ENCODE results near the gene MAGEA3.
"Not testable (repeated sequence)": the region's sequence is repeated elsewhere in the genome, so short reads cannot be mapped to it uniquely, and the experiment has no call there.

The MAGEA3 gene, protein sequence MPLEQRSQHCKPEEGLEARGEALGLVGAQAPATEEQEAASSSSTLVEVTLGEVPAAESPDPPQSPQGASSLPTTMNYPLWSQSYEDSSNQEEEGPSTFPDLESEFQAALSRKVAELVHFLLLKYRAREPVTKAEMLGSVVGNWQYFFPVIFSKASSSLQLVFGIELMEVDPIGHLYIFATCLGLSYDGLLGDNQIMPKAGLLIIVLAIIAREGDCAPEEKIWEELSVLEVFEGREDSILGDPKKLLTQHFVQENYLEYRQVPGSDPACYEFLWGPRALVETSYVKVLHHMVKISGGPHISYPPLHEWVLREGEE

DNA sequence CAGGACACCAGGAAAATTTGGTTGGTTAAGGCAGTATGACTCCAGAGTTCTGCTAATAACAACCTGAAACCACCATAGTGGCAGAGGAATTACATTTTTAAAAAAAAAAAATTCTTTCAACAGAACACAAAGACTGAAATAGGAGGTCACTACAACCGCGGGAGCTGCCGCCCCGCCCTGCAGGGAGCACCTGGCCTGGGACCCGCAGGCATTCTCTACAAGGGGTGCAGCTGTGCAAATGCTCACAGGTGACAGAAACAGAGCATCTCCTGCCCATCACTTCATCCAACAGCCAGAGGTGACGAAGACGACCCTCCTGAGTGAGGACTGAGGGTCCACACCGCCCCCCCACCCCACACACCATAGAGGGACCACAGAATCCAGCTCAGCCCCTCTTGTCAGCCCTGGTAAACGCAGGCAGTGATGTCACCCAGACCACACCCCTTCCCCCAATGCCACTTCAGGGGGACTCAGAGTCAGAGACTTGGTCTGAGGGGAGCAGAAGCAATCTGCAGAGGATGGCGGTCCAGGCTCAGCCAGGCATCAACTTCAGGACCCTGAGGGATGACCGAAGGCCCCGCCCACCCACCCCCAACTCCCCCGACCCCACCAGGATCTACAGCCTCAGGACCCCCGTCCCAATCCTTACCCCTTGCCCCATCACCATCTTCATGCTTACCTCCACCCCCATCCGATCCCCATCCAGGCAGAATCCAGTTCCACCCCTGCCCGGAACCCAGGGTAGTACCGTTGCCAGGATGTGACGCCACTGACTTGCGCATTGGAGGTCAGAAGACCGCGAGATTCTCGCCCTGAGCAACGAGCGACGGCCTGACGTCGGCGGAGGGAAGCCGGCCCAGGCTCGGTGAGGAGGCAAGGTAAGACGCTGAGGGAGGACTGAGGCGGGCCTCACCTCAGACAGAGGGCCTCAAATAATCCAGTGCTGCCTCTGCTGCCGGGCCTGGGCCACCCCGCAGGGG is at the start of gene MAGEA3:
MAGEA3 (plus strand) TSS at position 843 of the 980 bp plus-strand sequence. CDS start 2,039 bp downstream, outside the sequence.
- not testable (repeated sequence) for DNase-seq (ENCODE audit: low spot score)

DNA sequence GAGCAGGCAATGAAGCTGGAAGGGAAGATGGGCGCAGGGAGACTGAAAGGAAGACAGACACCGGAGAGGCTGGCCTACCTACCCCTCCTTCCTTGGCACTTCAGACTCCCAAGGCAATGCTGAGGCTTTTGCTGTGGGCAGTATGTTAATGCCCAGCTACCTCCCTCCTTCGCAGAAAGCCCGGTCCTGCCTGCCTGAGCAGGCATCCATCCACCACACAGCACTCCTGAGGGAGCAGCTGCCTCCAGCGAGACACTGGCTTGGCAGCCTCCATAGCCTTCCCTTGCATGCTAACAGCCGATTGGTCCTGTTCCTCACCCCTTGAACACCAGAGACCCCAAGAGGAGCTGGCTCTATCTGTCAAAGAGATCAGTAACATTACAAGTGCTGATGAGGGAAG is 46.5 kb upstream of the MAGEA3 start:
- no peak for DNase-seq (ENCODE audit: low spot score)

DNA sequence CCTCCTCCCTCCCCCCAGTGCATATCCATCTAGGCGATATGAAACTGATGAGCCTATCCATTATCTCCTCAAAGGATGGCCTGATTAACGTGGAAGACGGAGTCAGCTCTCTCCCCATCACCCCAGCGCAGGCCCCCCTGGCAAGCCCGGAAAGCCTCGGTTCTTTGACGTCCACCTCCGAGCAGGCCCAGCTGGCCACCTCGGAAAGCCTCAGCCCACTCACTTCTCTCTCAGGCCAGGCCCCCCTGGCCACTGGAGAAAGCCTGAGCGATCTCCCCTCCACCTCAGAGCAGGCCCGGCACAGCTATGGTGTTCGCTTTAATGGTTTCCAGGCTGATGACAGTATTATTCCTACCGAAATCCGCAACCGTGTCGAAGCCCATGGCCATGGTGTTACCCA is 46.1 kb upstream of the MAGEA3 start:
- DNase-seq (ENCODE audit: low spot score): no peak

DNA sequence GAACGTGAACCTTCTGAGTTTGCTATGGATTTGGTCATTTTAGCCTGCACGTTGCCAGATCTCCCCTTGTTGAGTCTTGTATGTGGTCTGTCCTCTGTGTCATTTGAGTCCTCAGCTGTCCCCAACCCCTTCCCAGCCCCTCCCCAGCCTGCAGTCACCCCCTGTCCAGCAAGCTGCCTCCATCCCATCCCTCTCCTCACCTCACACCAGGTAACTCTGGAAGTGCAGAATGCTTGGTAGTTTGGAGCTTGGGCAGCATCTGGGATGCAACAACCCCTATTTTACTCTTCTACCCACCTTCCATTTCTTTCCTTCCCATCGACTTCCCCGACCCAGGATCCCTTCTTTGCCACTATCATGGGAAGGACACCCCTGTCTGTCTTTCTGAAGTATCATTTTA is 42.5 kb upstream of the MAGEA3 start:
- no peak for DNase-seq (ENCODE audit: low spot score)

DNA sequence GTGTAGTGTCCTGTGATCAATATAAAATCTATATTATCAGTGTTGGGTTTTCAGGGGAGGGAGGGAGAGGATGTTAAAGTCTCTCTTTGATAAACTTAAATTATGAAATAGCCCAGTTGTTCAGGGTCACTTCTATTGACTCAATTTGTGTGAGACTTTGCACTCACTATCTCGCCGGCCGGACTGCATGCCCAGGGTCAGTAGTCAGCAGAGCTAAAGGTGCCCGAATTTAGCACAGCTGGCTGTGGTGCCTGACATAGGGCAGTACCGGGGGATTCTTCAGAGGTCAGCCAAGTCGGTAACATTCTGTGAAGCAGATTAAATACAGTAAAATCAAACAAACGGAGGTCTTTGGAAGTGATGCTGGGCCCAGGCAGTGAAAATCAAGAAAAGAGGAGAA is 41.7 kb upstream of the MAGEA3 start:
- DNase-seq (ENCODE audit: low spot score): no peak

DNA sequence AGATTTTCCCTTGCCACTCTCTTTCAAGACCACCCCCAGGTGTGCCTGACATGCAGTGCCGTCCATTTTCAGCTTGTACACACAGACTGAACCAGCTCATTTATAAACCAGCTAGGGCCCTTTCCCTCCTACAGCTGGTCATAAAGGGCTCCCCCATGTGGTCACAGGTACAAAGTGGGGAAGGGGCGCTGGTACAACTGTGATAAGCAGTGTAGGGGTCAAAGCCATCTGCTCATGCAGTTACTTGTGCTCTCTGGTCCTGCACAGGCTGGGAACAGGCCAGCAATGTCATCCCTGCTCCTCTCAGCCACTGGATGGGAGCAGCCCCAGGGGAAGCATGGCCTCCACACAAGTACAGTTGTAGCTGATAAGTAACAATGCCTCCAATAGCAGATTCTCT is 40.3 kb upstream of the MAGEA3 start:
- no peak for DNase-seq (ENCODE audit: low spot score)

DNA sequence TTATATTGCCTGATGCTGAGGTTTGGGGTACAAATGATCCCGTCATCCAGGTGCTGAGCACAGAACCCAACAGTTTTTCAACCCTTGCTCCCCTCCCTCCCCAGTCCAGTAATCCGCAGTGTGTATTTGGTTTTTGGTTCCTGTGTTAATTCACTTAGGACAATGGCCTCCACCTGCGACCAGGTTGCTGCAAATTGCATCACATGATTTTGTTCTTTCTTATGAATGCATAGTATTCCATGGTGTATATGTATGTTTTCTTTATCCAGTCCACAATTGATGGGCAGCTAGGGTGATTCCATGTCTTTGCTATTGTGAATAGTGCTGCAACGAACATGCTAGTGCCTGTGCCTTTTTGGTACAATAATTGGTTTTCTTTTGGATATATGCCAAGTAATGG is 35.5 kb upstream of the MAGEA3 start:
- DNase-seq (ENCODE audit: low spot score): no peak

DNA sequence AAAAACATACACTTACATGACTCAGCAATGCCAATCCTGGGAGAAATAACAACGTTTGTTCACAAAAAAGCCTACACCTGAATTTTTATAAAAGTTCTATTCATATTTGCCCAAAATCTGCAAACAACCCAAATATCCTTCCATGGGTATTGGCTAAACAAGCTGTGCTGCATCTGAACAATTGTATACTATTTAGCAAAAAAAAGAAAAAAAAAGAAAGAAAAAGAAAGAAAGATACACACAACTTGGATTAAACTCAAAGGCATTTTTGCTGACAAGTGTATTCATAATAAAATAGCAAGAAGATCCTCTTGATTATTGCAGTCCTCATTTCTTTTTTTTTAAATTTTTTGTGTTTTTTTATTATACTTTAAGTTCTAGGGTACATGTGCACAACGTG is 24.5 kb upstream of the MAGEA3 start:
- no peak for DNase-seq (ENCODE audit: low spot score)

DNA sequence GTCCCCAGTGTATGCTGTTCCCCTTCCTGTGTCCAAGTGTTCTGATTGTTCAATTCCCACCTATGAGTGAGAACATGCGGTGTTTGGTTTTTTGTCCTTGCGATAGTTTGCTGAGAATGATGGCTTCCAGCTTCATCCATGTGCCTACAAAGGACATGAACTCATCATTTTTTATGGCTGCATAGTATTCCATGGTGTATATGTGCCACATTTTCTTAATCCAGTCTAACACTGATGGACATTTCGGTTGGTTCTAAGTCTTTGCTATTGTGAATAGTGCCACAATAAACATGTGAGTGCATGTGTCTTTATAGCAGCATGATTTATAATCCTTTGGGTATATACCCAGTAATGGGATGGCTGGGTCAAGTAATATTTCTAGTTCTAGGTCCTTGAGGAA is 23.9 kb upstream of the MAGEA3 start:
- DNase-seq (ENCODE audit: low spot score): not testable (repeated sequence)

DNA sequence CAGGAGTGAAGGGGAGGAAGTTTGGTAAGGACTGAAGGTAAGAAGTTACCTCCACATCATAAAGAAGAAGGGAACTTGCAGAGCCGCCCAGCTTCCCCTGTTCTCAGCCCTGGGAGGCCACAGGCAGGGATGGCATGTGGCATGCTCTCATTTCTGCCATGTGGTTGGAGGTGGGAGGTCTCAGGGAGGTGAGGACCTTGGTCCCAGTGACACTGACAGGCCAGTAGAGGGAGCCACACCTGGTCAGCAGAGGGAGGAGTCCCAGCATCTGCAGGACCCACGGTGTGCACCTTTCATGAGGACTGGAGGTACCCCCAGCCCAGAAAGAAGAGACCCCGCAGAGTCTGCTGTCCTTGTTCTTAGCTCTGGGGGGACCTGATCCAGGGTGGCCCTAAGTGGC is 17.6 kb upstream of the MAGEA3 start:
- DNase-seq (ENCODE audit: low spot score): not testable (repeated sequence)

DNA sequence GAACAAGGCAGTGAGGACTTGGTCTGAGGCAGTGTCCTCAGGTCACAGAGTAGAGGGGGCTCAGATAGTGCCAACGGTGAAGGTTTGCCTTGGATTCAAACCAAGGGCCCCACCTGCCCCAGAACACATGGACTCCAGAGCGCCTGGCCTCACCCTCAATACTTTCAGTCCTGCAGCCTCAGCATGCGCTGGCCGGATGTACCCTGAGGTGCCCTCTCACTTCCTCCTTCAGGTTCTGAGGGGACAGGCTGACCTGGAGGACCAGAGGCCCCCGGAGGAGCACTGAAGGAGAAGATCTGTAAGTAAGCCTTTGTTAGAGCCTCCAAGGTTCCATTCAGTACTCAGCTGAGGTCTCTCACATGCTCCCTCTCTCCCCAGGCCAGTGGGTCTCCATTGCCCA is 1.8 kb downstream of the MAGEA3 start:
- DNase-seq (ENCODE audit: low spot score): not testable (repeated sequence)

DNA sequence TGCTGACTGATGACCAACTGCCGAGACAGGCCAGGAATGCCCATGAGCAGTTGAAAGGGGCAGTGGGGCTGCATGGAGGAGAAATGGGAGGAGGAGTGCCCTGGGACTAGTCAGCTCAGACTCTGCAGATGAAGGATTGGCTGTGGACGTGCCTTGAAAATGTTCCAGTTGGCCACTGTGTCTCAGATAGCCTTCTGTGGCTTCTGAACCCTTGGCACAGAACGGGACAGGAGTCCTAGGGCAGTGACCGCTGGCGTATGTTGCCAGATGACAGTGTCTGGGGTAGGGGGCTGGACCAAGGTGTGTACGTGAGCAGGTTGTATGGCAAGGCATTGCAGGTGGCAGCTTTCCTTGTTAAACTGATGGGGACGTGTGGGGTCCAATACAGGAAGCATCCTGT is 7.9 kb downstream of the MAGEA3 start:
- not testable (repeated sequence) for DNase-seq (ENCODE audit: low spot score)

DNA sequence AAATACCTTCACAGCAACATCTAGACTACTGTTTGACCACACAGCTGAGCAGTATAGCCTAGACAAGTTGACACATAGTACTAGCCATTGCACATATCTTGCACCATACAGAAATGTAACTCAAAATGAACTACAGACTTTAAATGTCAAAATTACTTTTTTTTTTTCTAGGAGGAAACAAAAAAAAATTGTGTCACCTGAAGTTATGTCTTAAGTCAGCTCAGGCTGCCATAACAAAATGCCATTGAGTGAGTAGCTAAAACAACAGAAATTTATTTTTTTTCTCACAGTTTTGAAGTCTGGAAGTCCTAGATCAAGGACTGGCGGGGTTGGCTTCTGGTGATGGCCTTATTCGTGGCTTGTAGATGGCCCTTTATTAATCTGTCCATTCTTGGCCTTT is 10.6 kb downstream of the MAGEA3 start, which contains the start of gene CSAG2:
CSAG2 (minus strand) TSS at position 101 of the 400 bp plus-strand sequence. CDS start 161 bp downstream, outside the sequence.
- not testable (repeated sequence) for DNase-seq (ENCODE audit: low spot score)

DNA sequence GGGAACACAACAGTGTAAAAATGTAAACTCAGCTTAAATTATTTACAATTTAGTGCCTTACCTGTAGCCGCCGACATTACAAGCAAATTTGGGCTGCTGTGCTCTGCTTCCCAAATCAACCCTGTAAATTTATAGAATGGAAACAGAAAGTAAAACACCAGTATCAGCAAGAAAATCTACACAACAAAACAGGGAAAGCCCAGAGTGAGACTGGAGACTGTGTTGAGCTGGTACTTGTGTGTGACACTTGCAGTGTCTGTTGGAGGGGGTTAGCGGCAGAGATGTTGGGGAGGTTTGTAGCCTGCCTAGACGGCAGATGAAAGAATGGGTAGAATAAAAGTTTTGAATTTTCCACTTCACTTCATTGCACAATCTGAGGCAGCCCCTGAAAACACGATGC is 14.6 kb downstream of the MAGEA3 start:
- not testable (repeated sequence) for DNase-seq (ENCODE audit: low spot score)

DNA sequence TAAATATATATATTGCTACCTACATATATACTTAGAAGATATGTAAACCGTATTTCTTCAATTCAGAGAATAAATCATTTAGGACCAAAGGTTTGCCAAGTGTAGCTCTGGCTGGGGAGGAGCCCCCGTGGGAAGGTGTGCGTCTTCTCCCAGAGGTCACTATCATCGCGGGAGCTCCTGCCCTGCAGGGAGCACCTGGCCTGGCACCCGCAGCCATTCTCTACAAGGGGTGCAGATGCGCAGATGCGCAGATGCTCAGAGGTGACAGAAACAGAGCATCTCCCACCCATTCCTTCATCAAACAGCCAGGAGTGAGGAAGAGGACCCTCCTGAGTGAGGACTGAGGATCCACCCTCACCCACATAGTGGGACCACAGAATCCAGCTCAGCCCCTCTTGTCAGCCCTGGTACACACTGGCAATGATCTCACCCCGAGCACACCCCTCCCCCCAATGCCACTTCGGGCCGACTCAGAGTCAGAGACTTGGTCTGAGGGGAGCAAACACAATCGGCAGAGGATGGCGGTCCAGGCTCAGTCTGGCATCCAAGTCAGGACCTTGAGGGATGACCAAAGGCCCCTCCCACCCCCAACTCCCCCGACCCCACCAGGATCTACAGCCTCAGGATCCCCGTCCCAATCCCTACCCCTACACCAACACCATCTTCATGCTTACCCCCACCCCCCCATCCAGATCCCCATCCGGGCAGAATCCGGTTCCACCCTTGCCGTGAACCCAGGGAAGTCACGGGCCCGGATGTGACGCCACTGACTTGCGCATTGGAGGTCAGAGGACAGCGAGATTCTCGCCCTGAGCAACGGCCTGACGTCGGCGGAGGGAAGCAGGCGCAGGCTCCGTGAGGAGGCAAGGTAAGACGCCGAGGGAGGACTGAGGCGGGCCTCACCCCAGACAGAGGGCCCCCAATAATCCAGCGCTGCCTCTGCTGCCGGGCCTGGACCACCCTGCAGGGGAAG is 15.5 kb downstream of the MAGEA3 start, which contains the start of gene MAGEA2B:
MAGEA2B (plus strand) TSS at position 814 of the 973 bp plus-strand sequence. CDS start 2,479 bp downstream, outside the sequence.
- DNase-seq (ENCODE audit: low spot score): not testable (repeated sequence)

DNA sequence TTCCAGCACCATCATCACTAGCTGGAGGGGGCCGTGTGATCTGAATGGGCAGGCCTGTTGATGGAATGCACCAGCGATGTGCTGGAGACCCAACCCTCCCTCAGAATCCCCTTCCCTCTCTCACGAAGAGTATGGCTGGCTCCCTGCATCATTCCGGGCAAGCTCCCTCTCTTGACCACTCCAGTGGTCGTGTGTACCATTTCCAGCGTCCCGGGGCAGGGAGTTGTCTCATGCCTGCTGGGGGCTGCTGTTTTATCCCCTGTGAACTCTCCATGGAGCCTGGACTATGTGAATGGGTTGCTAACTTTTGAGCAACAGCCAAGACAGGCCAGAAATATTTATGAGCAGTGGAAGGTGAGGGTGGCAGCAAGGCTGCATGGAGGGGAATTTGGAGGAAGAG is 26.8 kb downstream of the MAGEA3 start:
- no peak for DNase-seq (ENCODE audit: low spot score)

DNA sequence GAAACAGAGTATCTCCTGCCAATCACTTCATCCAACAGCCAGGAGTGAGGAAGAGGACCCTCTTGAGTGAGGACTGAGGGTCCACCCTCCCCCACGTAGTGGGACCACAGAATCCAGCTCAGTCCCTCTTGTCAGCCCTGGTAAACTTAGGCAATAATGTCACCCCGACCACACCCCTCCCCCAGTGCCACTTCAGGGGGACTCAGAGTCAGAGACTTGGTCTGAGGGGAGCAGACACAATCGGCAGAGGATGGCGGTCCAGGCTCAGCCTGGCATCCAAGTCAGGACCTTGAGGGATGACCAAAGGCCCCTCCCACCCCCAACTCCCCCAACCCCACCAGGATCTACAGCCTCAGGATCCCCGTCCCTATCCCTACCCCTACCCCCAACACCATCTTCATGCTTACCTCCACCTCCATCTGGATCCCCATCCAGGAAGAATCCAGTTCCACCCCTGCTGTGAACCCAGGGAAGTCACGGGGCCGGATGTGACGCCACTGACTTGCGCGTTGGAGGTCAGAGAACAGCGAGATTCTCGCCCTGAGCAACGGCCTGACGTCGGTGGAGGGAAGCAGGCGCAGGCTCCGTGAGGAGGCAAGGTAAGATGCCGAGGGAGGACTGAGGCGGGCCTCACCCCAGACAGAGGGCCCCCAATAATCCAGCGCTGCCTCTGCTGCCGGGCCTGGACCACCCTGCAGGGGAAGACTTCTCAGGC is 34.8 kb downstream of the MAGEA3 start, which contains the start of the genes CSAG1 and MAGEA12:
CSAG1 (minus strand) TSS at position 461 of the 715 bp plus-strand sequence. CDS start 1,261 bp downstream, outside the sequence.
MAGEA12 (plus strand) TSS at position 497 of the 715 bp plus-strand sequence. CDS start 2,405 bp downstream, outside the sequence.
- no peak for DNase-seq (ENCODE audit: low spot score)

DNA sequence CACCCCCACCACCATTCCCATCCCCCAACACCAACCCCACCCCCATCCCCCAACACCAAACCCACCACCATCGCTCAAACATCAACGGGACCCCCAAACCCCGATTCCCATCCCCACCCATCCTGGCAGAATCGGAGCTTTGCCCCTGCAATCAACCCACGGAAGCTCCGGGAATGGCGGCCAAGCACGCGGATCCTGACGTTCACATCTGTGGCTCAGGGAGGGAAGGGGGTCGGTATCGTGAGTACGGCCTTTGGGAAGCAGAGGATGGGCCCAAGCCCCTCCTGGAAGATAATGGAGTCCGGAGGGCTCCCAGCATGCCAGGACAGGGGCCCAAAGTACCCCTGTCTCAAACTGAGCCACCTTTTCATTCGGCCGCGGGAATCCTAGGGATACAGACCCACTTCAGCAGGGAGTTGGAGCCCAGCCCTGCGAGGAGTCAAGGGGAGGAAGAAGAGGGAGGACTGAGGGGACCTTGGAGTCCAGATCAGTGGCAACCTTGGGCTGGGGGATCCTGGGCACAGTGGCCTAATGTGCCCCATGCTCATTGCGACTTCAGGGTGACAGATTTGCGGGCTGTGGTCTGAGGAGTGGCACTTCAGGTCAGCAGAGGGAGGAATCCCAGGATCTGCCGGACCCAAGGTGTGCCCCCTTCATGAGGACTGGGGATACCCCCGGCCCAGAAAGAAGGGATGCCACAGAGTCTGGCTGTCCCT is 35.7 kb downstream of the MAGEA3 start:
- not testable (repeated sequence) for DNase-seq (ENCODE audit: low spot score)

DNA sequence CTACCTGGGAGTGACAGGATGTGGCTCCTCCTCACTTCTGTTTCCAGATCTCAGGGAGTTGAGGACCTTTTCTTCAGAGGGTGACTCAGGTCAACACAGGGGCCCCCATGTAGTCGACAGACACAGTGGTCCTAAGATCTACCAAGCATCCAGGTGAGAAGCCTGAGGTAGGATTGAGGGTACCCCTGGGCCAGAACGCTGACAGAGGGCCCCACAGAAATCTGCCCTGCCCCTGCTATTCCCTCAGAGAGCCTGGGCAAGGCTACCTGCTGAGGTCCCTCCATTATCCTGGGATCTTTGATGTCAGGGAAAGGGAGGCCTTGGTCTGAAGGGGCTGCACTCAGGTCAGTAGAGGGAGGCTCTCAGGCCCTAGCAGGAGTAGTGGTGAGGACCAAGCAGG is 36.5 kb downstream of the MAGEA3 start:
- no peak for DNase-seq (ENCODE audit: low spot score)

Data from putamen (tissue), 1 donor.